ENCODE results near the gene TRAPPC1.
"Not testable (repeated sequence)": the region's sequence is repeated elsewhere in the genome, so short reads cannot be mapped to it uniquely, and the experiment has no call there.

TRAPPC1 gene, protein sequence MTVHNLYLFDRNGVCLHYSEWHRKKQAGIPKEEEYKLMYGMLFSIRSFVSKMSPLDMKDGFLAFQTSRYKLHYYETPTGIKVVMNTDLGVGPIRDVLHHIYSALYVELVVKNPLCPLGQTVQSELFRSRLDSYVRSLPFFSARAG

DNA sequence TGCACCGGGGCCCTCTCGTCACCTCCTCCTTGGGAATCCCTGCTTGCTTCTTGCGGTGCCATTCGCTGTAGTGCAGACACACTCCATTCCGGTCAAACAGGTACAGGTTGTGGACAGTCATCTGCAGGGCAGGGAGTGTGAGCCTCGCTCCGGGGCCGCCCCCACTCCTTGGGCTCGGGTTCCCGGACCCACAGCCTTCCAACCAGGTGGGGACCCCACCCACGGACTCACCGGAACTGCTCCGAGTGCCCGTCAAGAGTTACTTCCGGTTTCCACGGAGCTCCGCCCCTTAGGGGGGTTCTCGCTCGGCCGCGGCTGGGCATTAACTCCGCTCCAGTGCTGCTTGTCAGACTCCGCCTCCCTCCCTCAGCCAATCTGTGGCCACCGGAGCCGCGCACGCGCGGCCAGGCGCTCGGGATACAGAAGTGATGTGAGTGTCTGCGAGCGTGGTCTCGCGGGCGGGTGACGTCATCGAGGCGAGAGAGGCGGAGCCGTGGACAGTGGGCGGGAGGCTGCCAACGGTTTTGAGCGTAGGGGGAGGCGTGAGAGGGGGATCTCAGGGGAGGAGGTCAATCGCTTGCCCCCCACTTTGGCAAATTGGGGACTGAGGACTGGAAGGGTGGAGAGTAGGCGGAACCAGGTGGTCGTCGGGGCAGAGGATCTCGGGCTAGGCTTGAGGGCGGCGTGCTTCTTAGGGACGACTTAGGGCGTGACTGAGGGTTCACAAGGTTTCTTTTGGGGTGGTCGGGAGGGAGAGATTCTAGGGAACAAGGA, at the start of gene TRAPPC1, which contains the start of gene CNTROB:
TRAPPC1 (minus strand) TSS at position 238 of the 774 bp plus-strand sequence; CDS start at position 121, 117 bp downstream.
CNTROB (plus strand) TSS at position 498 of the 774 bp plus-strand sequence. CDS start 874 bp downstream, outside the sequence.
- DNase-seq (ENCODE audit: low read depth): peak; percentile 99

DNA sequence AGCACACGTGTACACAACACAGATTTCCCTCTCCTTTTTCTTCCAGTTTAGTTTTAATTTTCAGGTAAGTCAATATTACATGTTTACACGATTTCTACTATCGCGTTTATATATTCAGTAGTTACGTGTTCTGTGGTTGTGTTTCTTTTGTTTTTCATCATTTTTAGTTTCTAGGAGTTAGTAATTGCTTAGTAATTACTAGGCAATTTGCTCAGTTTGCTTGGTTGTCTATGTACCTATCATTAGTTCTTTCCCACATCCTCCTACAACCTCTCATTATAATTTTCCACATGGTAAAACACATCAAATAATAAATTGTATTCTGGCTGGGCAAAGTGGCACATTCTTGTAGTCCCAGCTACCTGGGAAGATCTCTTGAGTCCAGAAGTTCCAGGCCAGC, 46.1 kb upstream of the TRAPPC1 start:
- no peak for DNase-seq (ENCODE audit: low read depth)

DNA sequence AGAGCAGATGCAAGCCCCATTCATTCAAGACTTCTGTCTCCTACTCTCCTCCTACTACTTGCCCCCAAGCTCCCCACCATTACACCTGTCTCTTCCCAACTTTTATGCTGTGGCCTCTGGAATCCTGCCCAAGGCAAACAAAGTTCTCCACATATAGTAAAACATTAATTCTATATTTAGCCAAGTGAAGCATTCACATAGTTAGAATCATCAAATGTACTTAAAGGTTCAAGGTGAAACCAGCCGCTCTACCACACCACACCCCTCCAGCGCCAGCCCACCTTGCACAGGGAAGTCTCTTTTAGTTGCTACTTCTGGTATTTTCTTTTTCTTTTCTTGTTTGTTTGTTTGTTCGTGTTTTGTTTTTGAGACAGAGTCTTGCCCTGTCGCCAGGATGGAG, 45.3 kb upstream of the TRAPPC1 start:
- DNase-seq (ENCODE audit: low read depth): no peak

DNA sequence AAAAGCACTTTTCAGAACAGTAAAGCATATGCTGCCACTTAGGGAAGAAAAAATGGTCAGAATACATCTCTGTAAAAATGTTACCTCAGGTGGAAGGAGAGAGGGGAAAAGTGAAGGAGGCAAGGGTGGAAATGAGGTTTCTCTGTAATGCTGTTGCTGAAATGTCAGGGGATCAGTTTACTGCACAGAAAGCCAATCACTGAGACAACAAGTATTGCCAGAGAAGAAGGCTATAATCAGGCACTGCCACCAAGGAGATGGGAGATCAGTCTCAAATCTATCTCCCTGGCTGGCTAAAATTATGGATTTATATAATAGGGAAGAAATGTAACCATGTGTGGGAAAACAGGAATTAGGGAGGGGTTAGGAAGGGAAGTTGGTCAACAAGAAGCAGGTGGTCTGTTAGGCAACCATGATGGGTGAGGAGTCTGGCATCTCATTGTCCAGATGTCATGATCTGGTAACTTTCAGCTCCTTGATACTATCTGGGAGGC, 42.9 kb upstream of the TRAPPC1 start:
- DNase-seq (ENCODE audit: low read depth): no peak

DNA sequence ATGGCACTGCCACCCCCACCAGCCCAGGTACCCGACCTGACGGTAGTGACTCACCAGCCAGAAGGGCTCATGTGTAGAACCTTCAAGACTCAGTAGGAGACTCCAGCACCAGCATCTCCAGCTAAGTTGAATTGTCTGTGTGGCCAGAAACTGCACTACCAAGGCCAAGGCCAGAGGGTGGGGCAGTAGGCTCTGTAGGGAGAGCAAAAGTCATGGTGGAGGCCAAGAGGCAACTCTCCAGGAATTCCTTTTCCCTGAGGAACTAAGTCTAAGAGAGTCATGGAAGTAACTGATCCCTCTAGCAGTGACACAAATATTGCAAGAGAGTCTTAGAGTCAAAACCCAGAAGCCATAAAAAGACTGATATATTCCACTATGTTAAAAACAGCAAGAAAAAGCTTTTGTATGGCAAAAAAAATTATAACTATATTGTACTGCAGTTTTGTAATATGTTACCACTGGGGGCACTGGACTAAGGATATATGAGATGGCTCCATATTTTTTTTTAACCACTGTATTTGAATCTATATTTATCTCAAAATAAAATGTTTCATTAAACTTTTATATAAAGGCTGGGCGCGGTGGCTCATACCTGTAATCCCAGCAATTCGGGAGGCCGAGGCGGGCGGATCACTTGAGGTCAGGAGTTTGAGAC, 40.5 kb upstream of the TRAPPC1 start:
- DNase-seq (ENCODE audit: low read depth): no peak

DNA sequence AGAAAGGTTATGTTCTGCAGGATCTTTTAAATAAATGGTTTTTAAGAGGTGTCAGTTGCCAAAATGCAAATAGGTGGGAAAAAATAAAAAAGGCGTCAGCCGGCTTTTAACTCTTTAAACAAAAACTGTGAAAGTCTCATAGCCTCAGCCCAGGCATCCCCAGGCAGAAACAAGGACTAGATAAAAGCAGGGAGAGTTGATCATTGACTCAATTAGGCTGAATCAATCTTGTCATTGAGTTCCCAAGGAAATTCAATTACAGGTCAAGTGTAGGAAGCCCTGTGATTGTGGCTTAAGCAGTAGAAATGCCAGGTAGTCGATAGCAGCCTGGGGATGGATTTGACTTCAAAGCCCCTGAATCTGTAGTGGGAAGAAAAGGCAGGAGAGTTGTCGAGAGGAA, 39.9 kb upstream of the TRAPPC1 start:
- DNase-seq (ENCODE audit: low read depth): no peak

DNA sequence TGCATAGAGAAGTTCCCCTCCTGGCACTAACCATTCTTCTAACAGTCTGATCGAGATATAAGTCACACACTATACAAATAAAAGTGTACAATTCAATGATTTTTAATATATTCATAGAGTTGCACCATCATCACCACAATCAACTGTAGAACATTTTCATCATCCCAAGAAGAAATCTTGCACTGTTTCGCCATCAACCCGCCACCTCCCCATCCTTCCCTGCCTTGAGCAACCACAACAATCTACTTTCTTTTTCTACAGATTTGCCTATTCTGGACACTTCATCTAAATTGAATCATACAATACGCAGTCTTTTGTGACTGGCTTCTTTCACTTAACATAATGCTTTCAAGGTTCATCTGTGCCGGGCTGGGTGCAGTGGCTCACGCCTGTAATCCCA, 37.7 kb upstream of the TRAPPC1 start:
- DNase-seq (ENCODE audit: low read depth): no peak

DNA sequence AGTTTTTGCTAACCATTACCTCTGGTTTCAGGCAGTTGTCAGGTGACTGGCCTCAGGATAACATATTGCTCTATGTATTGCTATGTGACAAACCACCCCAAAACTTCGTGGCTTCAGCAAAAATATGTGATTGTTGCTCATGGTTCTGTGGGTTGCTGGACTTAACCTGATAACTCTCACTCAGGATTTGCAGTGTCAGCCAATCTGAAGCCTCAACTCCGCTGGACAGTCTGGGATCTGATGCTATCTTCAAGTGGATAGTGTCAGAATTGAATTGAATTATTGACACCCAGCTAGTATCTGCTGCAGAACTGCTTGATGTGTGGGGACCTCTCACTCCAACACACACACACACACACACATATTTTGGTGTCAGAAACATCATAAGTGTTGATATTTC, 36.0 kb upstream of the TRAPPC1 start:
- no peak for DNase-seq (ENCODE audit: low read depth)

DNA sequence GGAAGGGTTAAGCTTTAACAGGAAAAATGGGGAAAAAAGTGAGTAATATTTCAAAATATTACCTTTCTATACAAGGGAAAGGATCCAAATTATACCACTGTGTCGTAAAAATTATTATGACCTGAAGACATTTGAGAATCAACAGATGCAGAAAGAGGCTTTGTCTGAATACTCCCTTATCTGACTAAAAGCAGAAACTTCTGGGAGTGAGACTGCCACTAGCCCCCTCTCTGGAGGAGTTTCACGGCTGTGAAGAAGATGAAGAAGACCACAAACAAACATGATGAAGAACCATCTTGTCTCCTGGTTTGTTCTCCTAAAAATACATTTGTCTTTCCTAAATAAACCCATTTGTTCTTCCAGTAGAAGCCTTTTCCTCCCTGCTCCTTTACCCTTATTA, 29.7 kb upstream of the TRAPPC1 start:
- DNase-seq (ENCODE audit: low read depth): no peak

DNA sequence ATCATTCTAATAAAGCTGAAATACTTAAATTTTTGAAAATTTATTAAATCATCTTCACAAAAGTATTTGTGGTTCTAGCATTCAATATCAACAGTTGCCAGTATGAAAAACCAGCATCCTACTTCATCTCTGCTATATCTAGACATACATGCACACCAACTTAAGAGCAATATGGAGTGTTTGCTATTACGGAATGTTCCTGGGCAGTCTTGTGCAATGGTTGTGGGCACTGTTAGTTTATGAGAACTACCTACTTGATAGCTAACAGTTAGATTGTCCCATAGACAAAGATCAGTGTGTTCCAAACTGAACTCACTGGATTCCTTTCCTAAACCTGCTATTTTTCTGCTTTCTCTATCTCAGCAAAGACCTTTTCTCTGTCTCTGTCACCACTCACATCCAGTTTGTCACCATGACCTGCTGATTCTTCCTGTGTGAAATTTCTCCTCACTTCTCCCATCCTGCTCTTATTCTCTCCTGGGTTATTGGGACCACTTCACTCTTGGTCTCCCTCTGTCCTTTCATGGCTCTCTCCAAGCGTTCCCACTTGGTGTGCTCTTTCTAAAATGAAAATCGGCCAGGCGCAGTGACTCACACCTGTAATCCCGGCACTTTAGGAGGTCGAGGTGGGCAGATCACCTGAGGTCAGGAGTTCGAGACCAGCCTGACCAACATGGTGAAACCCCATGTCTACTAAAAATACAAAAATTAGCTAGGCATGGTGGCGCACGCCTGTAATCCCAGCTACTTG, 27.9 kb upstream of the TRAPPC1 start:
- DNase-seq (ENCODE audit: low read depth): no peak

DNA sequence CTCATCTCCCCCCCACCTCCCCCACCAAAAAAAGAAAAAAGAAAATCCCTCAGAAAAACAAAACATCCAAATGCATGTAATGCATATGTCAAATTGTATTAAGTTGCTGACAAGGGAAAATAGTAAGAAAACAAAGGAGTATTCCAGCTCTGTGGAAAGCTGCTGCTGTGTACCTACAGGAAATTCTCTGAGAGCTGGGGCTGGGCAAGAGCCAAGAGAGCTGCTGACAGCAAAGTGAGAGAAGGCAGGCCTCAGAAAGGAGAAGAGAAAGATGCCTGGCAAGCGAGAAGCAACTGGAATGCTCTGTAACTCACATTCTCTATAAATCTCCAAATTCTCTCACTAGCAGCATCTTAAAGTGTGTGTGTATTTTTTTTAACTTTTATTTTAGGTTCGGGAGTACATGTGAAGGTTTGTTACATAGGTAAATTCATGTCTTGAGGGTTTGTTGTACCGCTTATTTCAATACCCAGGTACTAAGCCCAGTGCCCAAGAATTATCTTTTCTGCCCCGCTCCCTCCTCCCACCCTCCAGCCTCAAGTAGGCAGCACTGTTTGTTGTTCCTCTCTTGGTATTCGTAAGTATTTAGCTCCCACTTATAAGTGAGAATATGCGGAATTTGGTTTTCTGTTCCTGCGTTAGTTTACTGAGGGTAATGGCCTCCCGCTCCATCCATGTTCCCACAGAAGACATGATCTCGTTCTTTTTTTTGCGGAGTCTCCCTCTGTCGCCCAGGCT, 24.7 kb upstream of the TRAPPC1 start:
- no peak for DNase-seq (ENCODE audit: low read depth)

DNA sequence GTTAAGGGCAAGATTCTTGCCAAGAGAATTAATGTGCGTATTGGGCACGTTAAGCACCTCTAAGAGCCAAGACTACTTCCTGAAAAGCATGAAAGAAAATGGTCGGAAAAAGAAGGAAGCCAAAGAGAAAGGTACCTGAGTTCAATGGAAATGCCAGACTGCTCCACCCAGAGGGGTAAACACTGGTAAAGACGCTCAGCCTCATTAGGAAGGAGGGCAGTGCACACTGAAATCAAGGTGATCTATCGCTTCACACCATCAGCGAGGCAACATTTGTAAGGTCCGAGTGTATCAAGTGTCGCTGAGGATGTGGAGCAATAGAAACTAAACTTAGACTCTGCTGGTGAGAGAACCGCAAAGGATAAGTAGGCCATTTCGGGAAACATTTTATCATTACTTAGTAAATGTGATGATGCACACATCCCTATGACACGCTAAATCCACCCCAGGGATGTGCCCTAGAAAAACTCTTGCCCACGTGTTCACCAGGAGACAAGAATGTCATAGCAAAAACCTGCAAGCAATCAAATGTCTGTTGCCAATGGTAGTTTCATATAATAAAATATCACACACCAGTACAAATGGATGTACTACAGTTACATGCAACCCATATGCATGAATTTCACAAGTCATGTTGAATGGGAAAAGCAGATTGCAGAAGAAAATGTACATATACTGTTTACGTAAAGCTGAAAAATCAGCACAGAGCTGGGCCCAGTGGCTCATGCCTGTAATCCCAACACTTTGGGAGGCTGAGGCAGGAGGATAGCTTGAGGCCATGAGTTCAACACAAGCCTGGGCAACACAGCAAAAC, 23.9 kb upstream of the TRAPPC1 start:
- no peak for DNase-seq (ENCODE audit: low read depth)

DNA sequence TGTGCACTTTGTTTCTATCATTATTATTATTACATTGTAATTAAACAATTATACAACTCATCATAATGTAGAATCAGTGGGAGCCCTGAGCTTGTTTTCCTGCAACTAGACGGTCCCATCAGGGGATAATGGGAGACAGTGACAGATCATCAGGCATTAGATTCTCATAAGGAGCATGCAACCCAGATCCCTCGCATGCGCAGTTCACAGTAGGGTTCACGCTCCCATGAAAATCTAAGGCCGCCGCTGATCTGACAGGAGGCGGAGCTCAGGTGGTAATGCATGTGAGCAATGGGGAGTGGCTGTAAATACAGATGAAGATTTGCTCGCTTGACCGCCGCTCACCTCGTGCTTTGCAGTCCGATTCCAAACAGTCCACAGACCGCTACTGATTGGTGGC, 21.5 kb upstream of the TRAPPC1 start:
- not testable (repeated sequence) for DNase-seq (ENCODE audit: low read depth)

DNA sequence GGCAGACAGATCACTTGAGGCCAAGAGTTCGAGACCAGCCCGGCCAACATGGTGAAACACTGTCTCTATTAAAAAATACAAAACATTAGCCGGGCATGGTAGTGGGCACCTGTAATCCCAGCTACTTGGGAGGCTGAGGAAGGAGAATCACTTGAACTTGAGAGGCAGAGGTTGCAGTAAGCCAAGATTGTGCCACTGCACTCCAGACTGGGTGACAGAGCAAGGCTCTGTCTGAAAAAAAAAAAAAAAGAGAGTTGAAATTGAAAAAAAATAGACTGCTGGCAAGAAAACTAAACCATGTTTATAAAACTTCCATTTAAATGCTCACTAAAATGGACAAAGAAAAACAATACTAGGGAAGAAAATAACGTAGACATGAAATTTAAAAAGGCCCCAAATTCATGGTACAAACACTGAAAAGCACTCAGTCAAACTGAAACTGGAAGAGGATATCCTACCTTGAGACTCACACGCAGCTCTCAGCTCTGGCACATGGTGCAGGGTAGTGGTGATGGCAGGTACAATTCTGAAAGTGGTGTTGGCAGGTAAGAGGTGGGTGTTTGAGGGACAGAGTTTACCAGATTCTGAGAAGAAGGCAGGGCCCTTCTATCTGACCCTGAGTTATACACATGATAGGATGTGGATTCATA, 19.5 kb upstream of the TRAPPC1 start:
- no peak for DNase-seq (ENCODE audit: low read depth)

DNA sequence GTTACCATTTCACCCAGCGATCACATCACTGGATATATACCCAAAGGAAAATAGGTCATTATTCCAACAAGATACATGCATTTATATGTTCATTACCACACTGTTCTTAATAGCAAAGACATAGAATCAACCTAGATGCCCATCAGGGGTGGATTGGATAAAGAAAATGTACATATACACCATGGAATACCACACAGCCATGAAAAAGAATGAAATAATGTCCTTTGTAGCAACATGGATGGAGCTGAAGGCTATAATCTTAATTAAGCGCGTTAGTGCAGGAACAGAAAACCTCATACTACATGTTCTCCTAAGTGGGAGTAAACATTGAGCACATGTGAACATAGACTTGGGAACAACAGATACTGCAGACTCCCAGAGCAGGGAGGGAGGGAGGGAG, 18.8 kb upstream of the TRAPPC1 start:
- no peak for DNase-seq (ENCODE audit: low read depth)

DNA sequence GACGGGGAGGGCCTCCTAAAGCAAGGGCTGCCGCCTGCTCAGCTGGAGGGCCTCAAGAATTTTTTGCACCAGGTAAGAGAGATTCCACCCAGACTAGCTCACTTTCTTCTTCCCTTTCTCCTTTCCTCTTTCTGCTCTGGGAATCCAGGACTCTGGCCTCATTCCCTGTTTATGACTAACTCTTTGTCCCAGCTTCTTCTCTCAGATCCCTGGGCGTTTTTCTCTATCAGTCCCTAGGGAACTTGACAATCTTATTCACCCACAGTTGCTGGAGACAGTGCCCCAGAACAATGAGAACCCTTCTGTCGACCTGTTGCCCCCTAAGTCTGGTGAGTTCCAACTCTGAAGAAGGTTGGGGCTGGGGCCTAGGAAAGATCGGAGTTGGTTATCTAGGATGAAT, 15.9 kb upstream of the TRAPPC1 start:
- no peak for DNase-seq (ENCODE audit: low read depth)

DNA sequence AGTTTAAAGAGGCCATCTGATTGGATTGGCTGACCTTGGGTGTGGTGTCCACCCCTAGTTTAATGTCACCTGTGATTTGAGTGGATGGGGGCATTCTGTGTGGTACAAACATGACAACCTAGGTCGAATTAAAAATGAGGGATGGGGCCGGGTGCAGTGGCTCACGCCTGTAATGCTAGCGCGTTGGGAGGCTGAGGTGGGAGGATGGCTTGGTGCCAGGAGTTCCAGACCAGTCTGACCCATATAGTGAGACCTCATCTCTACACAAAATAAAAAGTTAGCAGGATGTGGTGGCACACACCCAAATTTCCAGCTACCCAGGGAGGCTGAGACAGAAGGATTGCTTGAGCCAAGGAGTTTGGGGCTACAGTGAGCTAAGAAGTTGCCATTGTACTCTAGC, 14.7 kb upstream of the TRAPPC1 start:
- no peak for DNase-seq (ENCODE audit: low read depth)

DNA sequence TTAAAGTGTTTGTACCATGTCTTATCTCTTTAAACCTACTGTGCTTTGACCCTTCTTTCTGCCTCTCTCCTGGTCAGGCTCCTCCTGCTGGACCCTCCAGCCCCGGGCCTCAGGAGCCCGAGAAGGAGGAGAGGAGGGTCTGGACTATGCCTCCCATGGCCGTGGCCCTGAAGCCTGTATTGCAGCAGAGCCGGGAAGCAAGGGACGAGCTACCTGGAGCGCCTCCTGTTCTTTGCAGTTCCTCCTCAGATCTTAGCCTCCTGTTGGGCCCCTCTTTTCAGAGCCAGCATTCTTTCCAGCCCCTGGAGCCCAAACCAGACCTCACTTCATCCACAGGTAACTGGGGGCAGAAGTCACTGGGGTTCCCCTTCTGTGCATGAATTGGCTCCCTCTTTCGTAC, 13.9 kb upstream of the TRAPPC1 start:
- no peak for DNase-seq (ENCODE audit: low read depth)

DNA sequence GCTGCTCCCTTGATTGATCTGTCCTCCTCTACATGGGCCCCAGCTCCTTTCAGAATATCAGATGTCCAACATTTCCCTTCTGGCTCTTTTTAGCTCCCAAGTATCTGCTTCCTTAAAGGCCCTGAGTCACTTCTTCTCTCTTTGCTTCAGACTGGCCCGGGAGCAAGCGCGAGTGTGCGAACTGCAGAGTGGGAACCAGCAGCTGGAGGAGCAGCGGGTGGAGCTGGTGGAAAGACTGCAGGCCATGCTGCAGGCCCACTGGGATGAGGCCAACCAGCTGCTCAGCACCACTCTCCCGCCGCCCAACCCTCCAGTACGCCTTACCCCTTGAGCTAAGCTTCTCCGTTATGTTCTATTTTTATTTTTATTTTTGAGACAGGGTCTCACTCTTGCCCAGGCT, 12.6 kb upstream of the TRAPPC1 start:
- no peak for DNase-seq (ENCODE audit: low read depth)

DNA sequence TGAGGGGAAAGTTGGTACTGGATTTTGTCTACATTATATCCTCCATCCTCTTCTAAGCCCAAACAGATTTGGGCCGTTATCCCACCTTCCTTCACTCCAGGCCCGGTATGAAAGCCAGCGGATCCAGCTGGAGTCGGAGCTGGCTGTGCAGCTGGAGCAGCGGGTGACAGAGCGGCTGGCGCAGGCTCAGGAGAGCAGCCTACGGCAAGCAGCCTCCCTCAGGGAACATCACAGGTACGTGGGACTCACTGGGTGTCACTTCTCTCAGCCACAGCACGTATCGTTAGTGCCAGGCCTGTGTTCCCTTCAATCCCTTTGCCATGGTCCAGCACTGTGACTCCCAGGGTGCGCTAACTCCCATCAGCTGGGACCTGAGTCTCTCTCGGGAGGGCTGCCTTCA, 11.5 kb upstream of the TRAPPC1 start:
- DNase-seq (ENCODE audit: low read depth): no peak
